Endothelial cell of umbilical vein (primary cell): ENCODE data around the gene BMPR1B. TPM values are rescaled to one million over a fixed set of nuclear protein-coding genes. Genes with fewer than 3 reads are reported as not detected.

ENCODE experiments used
- BruUV-seq: library from RNA; stranded (reverse); fragments of 400-500 nt; replicated peaks from 2 replicates; lab custom pipeline; 2021; lab: Mats Ljungman, UMichigan
- CTCF ChIA-PET: fragments of 300-600, 350-600 bp; sonication (Branson Sonifier 250); formaldehyde crosslinking; loops from one replicate; lab custom pipeline; 2021; ENCODE audit warnings: antibody characterized with exemption, inconsistent platforms; lab: Charles Lee
- POLR2A ChIA-PET: fragments of 300-600, 350-600 bp; sonication (Branson Sonifier 250); formaldehyde crosslinking; loops from one replicate; lab custom pipeline; 2021; ENCODE audit warnings: antibody characterized with exemption, inconsistent platforms; lab: Charles Lee
- DNase-seq: peaks from one replicate; pipeline ENCODE4 v3.0.0-alpha.2; 2011; ENCODE audit warnings: low read depth, low spot score
- FAIRE-seq: peaks from 2 replicates; lab custom pipeline; 2011; peaks lifted over from hg19 to GRCh38; lab: Jason Lieb, UNC
- H2AFZ ChIP-seq: 2 replicates; pipeline ENCODE4 v1.6.0; 2012; ENCODE audit warnings: low read depth, low read length, control low read depth, inconsistent platforms
- H3K27ac ChIP-seq: 2 replicates; pipeline ENCODE4 v1.5.1; 2011; ENCODE audit warnings: low read depth, mild to moderate bottlenecking, control low read depth, low read length, moderate library complexity; ENCODE audit not compliant: insufficient read depth
- H3K27me3 ChIP-seq, 2 experiments: 2 replicates each; pipeline versions ENCODE4 v1.6.0 to v1.6.1; 2011; ENCODE audit warnings: low read length in 2 of 2, mixed read lengths in 1 of 2; ENCODE audit not compliant: control insufficient read depth in 2 of 2, insufficient read depth in 2 of 2
- H3K36me3 ChIP-seq, 2 experiments: 2 replicates in 1 of 2; 3 replicates in 1 of 2; pipeline ENCODE4 v1.5.1; 2011; ENCODE audit warnings: low read length in 2 of 2, mild to moderate bottlenecking in 1 of 2, moderate library complexity in 1 of 2; ENCODE audit not compliant: control insufficient read depth in 2 of 2, insufficient read depth in 2 of 2; ENCODE audit errors: extremely low read depth in 1 of 2
- H3K4me1 ChIP-seq: 3 replicates; pipeline ENCODE4 v1.5.1; 2011; ENCODE audit warnings: mild to moderate bottlenecking, low read length; ENCODE audit not compliant: control insufficient read depth, insufficient read depth; ENCODE audit errors: extremely low read depth
- H3K4me2 ChIP-seq: 2 replicates; pipeline ENCODE4 v1.6.1; 2011; ENCODE audit warnings: low read length, control low read depth, mixed read lengths; ENCODE audit not compliant: insufficient read depth
- H3K4me3 ChIP-seq, 3 experiments: fragments of 200-600 bp in 1 of 3; sonication (generic), shearing (Covaris generic) in 1 of 3; replicated peaks in 1 of 3; 2 replicates each; pipeline ENCODE4 v1.5.1; 2011 to 2016; ENCODE audit warnings: control low read depth in 3 of 3, low read length in 3 of 3, mild to moderate bottlenecking in 2 of 3, inconsistent platforms in 1 of 3, low read depth in 1 of 3, moderate library complexity in 1 of 3; ENCODE audit not compliant: insufficient read depth in 1 of 3
- H3K79me2 ChIP-seq: 2 replicates; pipeline ENCODE4 v1.6.0; 2012; ENCODE audit warnings: low read length, inconsistent platforms; ENCODE audit not compliant: control insufficient read depth, insufficient read depth
- H3K9ac ChIP-seq: replicated peaks from 2 replicates; pipeline ENCODE3; 2011; ENCODE audit warnings: low read length, control low read depth; ENCODE audit not compliant: insufficient read depth; ENCODE audit errors: extremely low read depth
- H3K9me1 ChIP-seq: replicated peaks from 3 replicates; pipeline ENCODE4 v1.6.0; 2011; ENCODE audit warnings: mild to moderate bottlenecking, low read length; ENCODE audit not compliant: control insufficient read depth, insufficient read depth; ENCODE audit errors: extremely low read depth
- H3K9me3 ChIP-seq: replicated peaks from 2 replicates; pipeline ENCODE4 v1.5.1; 2012; ENCODE audit warnings: low read length, inconsistent platforms; ENCODE audit not compliant: control insufficient read depth, insufficient read depth
- H4K20me1 ChIP-seq: replicated peaks from 2 replicates; pipeline ENCODE3; 2011; ENCODE audit warnings: mild to moderate bottlenecking, low read length; ENCODE audit not compliant: control insufficient read depth, insufficient read depth; ENCODE audit errors: extremely low read depth
- FOS ChIP-seq: IDR thresholded peaks from 2 replicates; pipeline ENCODE4 v1.6.1; 2011; ENCODE audit warnings: mild to moderate bottlenecking, low read length, moderate library complexity, borderline replicate concordance; ENCODE audit not compliant: insufficient read depth
- GATA2 ChIP-seq: IDR thresholded peaks from 2 replicates; pipeline ENCODE4 v1.7.0; 2011; ENCODE audit warnings: low read depth, mild to moderate bottlenecking, moderate library complexity, mixed read lengths, low read length; ENCODE audit not compliant: insufficient read length, insufficient read depth
- POLR2A ChIP-seq: IDR thresholded peaks from 2 replicates; pipeline ENCODE4 v1.6.1; 2012; ENCODE audit warnings: low read depth, mild to moderate bottlenecking, control low read depth, low read length
- POLR2AphosphoS5 ChIP-seq: IDR thresholded peaks from 2 replicates; pipeline ENCODE4 v1.6.1; 2012; ENCODE audit warnings: low read depth, mild to moderate bottlenecking, control low read depth, low read length, moderate library complexity; ENCODE audit not compliant: insufficient read depth
- dilution Hi-C: fragments of 300-500 bp; cut with MboI; formaldehyde crosslinking; loops from one replicate; pipeline ENCODE4 v1.15.0; 2019; ENCODE audit warnings: low sequenced_read_pairs; ENCODE audit not compliant: extremely low pct_ligation_motif_present
- intact Hi-C: fragments of 100-400 bp; cut with micrococcal nuclease; formaldehyde crosslinking; loops from one replicate; pipeline ENCODE4 v1.10.0; 2022
- polyA plus RNA-seq, 4 experiments: library from polyadenylated mRNA; depleted of rRNA in 3 of 4; stranded (reverse) in 3 of 4; unstranded in 1 of 4; fragments of >200 nt; gene quantifications; 2 replicates each; pipeline versions ENCODE4 v1.2.1 to v1.2.3, GENCODE V29; 2011 to 2012; ENCODE audit warnings: missing spikeins in 1 of 4
- total RNA-seq: library from RNA; stranded (reverse); gene quantifications from 2 replicates; pipeline ENCODE4 v1.2.3, GENCODE V29; 2021

BMPR1B gene
- total and polyA plus RNA-seq, 2 donors (not counting 3 experiments of a cell fraction or from before 2014, with no cell fraction given): 0.28 to 2.1 TPM

DNA sequence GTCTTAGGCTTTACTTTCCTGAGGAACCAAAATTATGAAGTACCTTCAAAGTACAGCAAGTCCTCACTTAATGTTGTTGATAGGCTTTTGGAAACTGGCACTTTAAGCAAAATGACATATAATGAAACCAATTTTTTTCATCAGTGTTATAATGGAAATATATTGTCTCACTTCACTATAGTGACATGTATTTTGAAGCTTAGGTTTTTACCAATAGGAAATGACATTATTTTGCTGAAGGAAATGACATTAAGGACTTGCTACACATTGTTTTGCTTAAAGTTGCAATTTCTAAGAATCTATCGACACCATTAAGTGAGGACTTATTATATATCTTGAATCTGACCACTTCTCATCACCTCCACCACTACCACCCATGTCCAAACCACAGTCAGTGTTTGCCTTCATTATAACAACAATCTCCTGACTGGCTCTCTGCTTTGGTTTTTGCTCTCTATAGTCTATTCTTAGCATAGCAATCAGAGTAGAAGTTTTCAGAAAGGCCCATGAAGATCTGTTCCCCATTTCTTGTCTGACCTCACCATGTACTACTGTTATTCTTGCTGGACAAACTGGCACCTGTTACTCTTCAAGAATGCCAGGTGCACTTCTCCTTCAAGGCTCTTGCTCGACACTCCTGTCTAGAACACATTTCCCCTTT, 311.2 kb downstream of the BMPR1B start:
- H3K27me3 ChIP-seq: no peaks in the 10 kb centered on the region
- ChIA-PET POLR2A (no interaction called here), CTCF (no interaction called here)
- no peak overlapping the region for H2AFZ ChIP-seq
- TF ChIP-seq FOS: no peak
- TF ChIP-seq POLR2AphosphoS5: no peak
- no peak for TF ChIP-seq POLR2A
- H3K4me1 ChIP-seq: peaks cover 4% of the 10 kb centered on the region
- no peak overlapping the region for H3K9ac ChIP-seq
- H3K79me2 ChIP-seq: no peaks in the 10 kb centered on the region
- H3K4me2 ChIP-seq: peak overlapping the region; percentile 8
- intact Hi-C loops (no loop called here), dilution Hi-C loops (no loop called here)
- no TSS peak for BruUV-seq
- DNase-seq (no peak), FAIRE-seq (no peak)
- no peaks in the 10 kb centered on the region for H4K20me1 ChIP-seq
- no peak overlapping the region for H3K27ac ChIP-seq
- no peaks in the 10 kb centered on the region for H3K9me3 ChIP-seq
- H3K36me3 ChIP-seq: no peaks in the 10 kb centered on the region
- no peaks in the 10 kb centered on the region for H3K9me1 ChIP-seq
- no peak overlapping the region for H3K4me3 ChIP-seq

DNA sequence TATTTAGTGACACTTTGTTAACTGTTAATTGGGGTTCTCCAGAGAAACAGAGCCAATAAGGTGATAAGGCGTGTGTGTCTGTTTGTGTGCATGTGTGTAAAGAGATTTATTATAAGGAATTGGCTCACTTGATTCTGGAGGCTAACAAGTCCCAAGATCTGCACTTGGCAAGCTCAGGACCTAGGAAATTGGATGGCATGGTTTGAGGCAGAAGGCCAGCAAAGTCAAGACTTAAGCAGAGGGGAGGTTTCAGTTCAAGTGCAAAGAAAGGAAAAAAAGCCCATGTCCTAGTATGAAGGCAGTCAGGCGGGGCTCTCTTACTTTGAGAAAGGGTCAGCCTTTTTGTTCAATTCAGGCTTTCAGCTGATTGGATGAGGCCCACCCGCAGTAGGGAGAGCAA, 314.1 kb downstream of the BMPR1B start:
- Histone ChIP-seq H3K27ac (no peak overlapping the region), H3K4me1 (peaks cover 4% of the 10 kb centered on the region), H2AFZ (no peak overlapping the region), H3K27me3 (no peaks in the 10 kb centered on the region), H3K9me1 (no peaks in the 10 kb centered on the region), H4K20me1 (no peaks in the 10 kb centered on the region), H3K79me2 (no peaks in the 10 kb centered on the region), H3K9ac (no peak overlapping the region), H3K4me3 (no peak overlapping the region), H3K36me3 (no peaks in the 10 kb centered on the region), H3K9me3 (no peaks in the 10 kb centered on the region), H3K4me2 (no peak overlapping the region)
- intact Hi-C loops: no loop called here
- FAIRE-seq (no peak), DNase-seq (no peak)
- CTCF ChIA-PET: interaction anchor here (1.0 kb wide), 1 partner anchor 943 kb away, joined by 3 read pairs; no protein-coding TSS in a partner anchor
- no TSS peak for BruUV-seq
- no peak for TF ChIP-seq GATA2
- dilution Hi-C loops: no loop called here
- POLR2A ChIA-PET: no interaction called here
